Femur (tissue), 1 donor: Measurements from ENCODE around the gene PEX7.
"Not testable (repeated sequence)": the region's sequence is repeated elsewhere in the genome, so short reads cannot be mapped to it uniquely, and the experiment has no call there.

Source experiments
- DNase-seq: peaks from one replicate; pipeline ENCODE4 v3.0.0-alpha.2; 2017

The PEX7 gene

GRCh38 chr6:136791296-136792094 is 30.9 kb upstream of the PEX7 start:
- peak; percentile 52 for DNase-seq

GRCh38 chr6:136792095-136792409 is 30.3 kb upstream of the PEX7 start:
- DNase-seq: no peak

DNA sequence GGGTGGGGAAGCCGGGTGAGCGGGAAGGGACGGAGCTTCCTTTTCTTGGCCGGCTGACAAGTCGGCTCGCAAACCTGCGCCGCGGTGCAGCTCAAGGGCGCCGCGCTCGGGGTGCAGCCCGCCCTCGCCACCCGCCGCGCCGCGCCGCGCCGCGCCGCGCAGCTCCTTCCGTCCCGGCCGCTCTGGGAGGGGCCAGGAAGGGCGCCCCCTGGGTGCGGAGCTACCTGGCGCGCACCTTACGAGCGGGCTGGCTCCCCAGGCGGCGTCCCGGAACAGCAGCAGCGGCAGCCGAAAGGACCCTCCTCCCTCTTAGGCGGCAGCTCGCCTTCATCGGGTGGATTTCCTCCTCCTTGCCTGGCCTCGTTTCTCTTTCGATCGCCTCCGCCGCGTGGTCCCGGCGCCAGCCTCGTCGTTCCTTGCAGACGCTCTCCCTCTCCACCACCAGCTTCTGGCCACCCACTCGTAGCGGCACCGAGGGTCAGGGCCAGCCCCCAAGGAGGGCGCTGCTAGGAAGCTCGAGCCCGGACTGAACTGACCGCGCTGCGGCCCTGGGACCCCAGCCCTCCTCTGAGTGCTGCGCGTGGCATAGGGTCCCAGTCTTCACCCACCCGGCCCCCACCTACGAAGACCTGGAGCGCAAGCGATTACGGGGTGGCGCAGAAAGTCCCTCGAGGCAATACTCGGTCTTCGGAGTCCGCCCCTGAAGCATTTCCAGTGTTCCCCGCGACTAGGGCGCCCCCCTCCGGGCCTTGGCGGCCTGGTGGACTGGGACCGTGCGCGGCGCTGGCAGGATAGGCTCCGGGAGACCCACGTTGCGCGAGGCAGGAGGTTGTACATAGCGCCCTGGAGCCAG is 29.8 kb upstream of the PEX7 start, which contains the start of gene MAP3K5:
Gene MAP3K5 (minus strand): TSS at position 68 of the 853 bp plus-strand sequence. CDS start 320 bp downstream, outside the sequence.
- DNase-seq: peak; percentile 91

GRCh38 chr6:136793363-136793762 is 29.0 kb upstream of the PEX7 start:
- no peak for DNase-seq

GRCh38 chr6:136795386-136795785 is 27.0 kb upstream of the PEX7 start:
- DNase-seq: no peak

DNA sequence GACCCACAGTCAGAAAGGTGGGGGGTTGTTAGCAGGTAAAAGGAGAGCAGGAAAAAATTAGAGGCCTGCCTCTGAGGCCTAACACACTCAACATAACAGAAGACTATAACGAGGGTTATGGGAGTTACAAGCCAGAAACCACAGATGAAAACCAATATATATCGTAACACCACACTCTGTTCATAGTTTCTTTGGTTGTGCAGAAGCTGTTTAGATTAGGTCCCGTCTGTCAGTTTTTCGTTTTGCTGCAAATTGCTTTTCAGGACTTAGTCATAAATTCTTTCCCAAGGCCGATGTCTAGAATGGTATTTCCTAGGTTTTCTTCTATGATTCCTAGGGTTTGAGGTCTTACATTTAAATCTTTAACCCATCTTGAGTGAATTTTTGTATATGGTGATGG is 26.4 kb upstream of the PEX7 start:
- no peak for DNase-seq

DNA sequence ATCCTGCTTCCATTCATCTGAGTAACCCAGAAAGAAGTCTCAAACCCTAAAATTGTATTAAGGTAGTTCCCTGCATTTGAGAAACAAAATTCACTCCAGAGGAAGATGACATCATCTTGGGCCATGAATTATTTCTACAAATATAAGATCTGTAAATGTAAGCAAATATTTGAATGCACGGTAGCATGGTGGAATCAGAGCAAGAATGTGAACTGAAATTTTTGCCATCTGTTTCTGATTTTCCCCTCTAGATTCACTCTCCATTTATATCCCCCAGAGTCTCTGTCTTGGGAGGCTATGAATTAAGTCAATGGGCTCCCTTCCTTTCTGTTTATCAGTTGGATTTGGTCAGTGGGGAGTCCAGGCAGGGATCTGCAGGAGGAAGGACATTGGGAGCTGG is 24.3 kb upstream of the PEX7 start:
- DNase-seq: no peak

GRCh38 chr6:136801581-136801980 is 20.8 kb upstream of the PEX7 start:
- DNase-seq: no peak

DNA sequence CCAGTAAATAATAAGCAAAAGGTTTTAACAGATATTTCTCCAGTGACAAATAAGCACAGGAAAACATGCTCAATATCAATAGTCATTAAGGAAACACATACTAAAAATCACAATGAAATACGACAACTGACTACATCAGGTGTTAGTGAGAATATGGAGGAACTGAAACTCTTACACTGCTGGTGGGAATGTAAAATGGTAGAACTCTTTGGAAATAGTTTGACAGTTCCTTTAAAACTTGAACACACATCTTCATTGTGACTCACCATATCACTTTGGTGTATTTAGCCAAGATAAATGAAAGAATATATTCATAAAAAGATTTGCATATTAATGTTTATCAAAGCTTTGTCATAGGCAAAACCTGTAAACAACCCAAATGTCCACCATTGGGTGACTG is 18.8 kb upstream of the PEX7 start:
- no peak for DNase-seq

DNA sequence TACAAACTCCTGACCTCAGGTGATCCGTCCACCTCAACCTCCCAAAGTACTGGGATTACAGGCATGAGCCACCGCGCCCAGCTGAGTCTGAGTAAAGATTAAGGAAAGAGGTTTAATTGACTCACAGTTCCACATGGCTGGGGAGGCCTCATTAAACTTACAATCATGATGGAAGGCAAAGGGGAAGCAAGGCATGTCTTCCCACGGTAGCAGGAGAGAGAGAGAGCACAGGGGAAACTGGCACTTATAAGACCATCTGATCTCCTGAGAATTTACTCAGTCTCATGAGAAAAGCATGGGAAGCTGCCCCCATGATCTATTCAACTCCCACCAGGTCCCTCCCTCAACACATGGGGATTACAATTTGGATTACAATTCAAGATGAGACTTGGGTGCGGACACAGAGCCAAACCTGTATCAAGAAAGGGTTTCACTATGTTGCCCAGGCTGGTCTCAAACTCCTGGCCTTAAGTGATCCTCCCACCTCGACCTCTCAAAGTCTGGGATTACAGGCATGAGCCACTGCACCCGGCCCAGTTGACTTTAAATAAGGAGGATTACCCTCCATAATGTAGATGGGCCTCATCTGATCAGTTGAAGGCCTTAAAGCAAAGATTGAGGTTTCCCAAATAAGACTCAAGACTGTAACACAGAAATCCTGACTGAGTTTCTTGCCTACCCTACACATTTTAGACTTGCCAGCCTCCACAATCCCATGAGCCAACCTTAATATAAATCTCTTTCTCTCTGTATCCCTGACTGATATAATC is 13.1 kb upstream of the PEX7 start:
- no peak for DNase-seq

DNA sequence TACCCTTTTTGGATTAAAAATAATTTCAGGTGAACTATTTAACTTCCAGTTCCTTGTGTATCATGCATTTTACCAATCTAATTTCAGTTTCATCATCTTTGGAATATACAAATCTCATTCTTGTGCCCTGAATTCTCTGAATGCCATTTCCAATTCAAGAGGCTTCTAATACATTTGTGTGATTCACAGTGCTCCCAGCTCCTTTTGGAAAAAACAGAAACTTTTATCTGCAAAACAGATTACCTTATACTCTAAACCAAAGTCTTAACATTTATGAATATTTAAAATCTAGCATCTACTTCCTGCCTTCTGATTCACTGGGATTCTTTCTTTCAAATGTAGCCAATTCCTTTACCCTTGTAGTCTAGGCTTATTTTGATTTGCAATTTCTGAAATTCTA is 11.1 kb upstream of the PEX7 start:
- no peak for DNase-seq

- no peak for DNase-seq
Measured at GRCh38 chr6:136812174-136812573, 10.2 kb upstream of the PEX7 start.

GRCh38 chr6:136815608-136816007 is 6.8 kb upstream of the PEX7 start:
- DNase-seq: not testable (repeated sequence)

GRCh38 chr6:136816656-136817055 is 5.7 kb upstream of the PEX7 start:
- no peak for DNase-seq

GRCh38 chr6:136820561-136820960 is 1.8 kb upstream of the PEX7 start:
- DNase-seq: no peak

GRCh38 chr6:136822046-136822375 is 381 bp upstream of the PEX7 start:
- DNase-seq: no peak

DNA sequence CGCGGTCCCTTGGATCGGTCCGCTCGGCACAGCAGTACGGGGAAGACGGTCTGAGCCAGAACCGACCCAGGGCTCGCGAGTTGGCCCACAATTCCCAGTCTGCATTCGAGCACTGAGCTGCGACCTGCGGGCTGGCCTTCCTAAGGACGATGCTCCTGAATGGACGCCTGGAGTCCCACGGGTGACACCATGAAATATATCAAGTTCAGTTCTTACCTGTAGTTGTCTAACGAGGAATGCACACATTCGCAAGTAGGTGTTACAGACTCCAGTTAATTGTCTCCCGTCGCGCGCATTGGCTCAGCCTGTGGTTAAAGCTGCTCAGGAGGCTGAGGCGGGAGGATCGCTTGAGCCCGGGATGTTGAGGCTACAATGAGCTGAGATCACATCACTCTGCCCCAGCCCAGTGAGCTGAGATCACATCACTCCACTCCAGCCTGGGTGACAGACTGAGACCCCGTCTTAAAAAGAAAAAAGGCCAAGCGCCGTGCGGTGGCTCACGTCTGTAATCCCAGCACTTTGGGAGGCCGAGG is 802 bp downstream of the PEX7 start:
- no peak for DNase-seq

DNA sequence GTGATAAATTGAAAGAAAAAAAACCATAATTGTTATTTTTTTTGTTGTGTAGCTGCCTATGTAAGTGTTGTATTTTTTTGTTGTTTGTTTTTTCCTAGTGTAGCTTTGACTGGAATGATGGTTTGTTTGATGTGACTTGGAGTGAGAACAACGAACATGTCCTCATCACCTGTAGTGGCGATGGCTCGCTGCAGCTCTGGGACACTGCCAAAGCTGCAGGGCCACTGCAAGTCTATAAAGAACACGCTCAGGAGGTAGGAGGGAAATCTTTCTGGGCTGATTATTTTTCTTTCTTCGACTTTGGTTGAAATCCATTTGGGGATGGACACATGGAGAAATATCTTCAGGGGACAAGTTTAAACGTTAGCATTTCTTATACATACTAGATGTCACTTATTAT is 3.8 kb downstream of the PEX7 start:
- DNase-seq: no peak

- no peak for DNase-seq
Measured at GRCh38 chr6:136831873-136832562, 9.6 kb downstream of the PEX7 start.

GRCh38 chr6:136840276-136841001 is 18.0 kb downstream of the PEX7 start:
- no peak for DNase-seq

GRCh38 chr6:136843210-136843609 is 20.8 kb downstream of the PEX7 start:
- no peak for DNase-seq

- no peak for DNase-seq
Measured at GRCh38 chr6:136846046-136846445, 23.7 kb downstream of the PEX7 start.
